Measurements from ENCODE around the gene TLK2.

Gene TLK2

DNA sequence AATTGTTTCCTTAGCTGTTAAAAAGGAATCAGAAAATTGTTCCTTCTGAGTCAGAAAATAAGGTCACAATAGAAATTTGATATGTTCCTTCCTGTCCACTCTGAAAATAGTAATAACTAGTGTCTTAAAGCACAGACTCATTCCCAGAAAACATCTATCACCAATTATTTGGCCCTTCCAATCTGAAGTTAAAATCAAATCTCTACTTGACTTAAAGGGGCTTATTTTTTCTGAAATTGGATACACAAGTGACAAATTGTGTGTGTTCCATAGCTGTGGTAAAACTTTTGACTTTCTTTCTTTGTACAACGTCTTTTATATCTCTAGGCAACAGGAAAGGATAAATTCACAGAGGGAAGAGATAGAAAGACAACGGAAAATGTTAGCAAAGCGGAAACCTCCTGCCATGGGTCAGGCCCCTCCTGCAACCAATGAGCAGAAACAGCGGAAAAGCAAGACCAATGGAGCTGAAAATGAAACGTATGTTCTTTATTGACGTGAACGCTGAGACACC is 94.3 kb downstream of the TLK2 start:
- H3K18ac ChIP-seq (ENCODE audit: low read length): no peak overlapping the region
- H3K9ac ChIP-seq (ENCODE audit: low read length): no peak overlapping the region
- no peak overlapping the region for H3K4me2 ChIP-seq (ENCODE audit: low read length)
- H3K4me3 ChIP-seq (ENCODE audit: low read depth, low read length): no peak overlapping the region
- H4K8ac ChIP-seq (ENCODE audit: low read depth, low read length): no peak overlapping the region
- no peak overlapping the region for H3K27ac ChIP-seq (ENCODE audit: low read depth, low read length)
- no peaks in the 10 kb centered on the region for H3K4me1 ChIP-seq (ENCODE audit: control insufficient read depth in 1 of 2, insufficient read depth in 2 of 2, low read length in 2 of 2)
- H3K23ac ChIP-seq (ENCODE audit: low read length): no peak overlapping the region
- no peak overlapping the region for H4K12ac ChIP-seq (ENCODE audit: low read depth, low read length)
- H3K36me3 ChIP-seq (ENCODE audit: control insufficient read depth in 1 of 2, insufficient read depth in 2 of 2, low read length in 2 of 2): peaks cover 9 to 11% of the 10 kb centered on the region in 2 experiments
- no peak overlapping the region for H3K14ac ChIP-seq (ENCODE audit: low read length)
- no peaks in the 10 kb centered on the region for H3K9me3 ChIP-seq (ENCODE audit: insufficient read depth, low read depth, low read length)
- no peaks in the 10 kb centered on the region for H3K79me1 ChIP-seq (ENCODE audit: low read length)
- no peaks in the 10 kb centered on the region for H3K27me3 ChIP-seq (ENCODE audit: insufficient read depth, low read length)
- no peaks in the 10 kb centered on the region for H3K79me2 ChIP-seq (ENCODE audit: control insufficient read depth, insufficient read depth, low read length, poor library complexity)
- no peak overlapping the region for H3K4ac ChIP-seq (ENCODE audit: low read depth, low read length)
- no CpG with 5 or more reads among the region's 7 CpGs for WGBS (ENCODE audit: extremely low coverage, insufficient coverage, insufficient read length)
- no peak overlapping the region for H2AK5ac ChIP-seq (ENCODE audit: low read length)
- H2BK12ac ChIP-seq (ENCODE audit: low read length): no peak overlapping the region
- H4K91ac ChIP-seq (ENCODE audit: low read depth, low read length): no peak overlapping the region
- no peak overlapping the region for H2AFZ ChIP-seq (ENCODE audit: insufficient read depth, low read length, poor library complexity)
- no peak overlapping the region for H2BK120ac ChIP-seq (ENCODE audit: insufficient read depth, low read length, poor library complexity)
- no peak overlapping the region for H2BK5ac ChIP-seq (ENCODE audit: low read depth, low read length, poor library complexity)
- no peak for DNase-seq

DNA sequence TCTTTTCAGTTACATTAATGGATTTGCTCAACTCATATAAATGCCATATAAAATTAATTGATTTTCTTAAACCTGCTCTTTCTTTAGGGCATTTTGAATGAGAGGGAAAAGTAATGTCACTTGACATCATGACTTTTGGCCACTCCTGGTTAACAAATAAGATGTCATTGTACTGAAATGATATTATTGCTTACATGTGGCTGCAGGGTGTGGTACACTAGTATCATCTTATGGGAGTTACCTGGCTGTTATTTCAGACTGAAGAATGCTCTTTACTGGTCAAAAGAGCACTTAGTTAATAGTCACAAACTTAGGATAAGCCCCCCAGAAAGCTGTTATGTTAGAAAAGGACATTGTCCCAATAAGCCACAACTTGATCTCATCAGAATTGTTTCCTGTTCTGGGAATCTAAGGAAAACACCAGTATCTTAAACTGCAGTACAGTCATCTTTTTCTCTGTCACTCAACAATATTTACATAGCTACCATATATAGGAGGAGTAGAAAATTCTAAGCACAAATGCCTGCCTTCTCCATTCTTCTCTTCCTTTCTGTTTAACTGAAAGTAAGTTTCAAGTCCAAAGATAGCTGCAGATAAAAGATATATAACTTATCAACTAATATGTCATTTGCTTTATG is 95.0 kb downstream of the TLK2 start:
- H2BK12ac ChIP-seq (ENCODE audit: low read length): no peak overlapping the region
- H3K79me2 ChIP-seq (ENCODE audit: control insufficient read depth, insufficient read depth, low read length, poor library complexity): no peaks in the 10 kb centered on the region
- no peak overlapping the region for H2AFZ ChIP-seq (ENCODE audit: insufficient read depth, low read length, poor library complexity)
- no peak for DNase-seq
- H2AK5ac ChIP-seq (ENCODE audit: low read length): no peak overlapping the region
- no peak overlapping the region for H2BK5ac ChIP-seq (ENCODE audit: low read depth, low read length, poor library complexity)
- H3K23ac ChIP-seq (ENCODE audit: low read length): no peak overlapping the region
- no peaks in the 10 kb centered on the region for H3K27me3 ChIP-seq (ENCODE audit: insufficient read depth, low read length)
- no peak overlapping the region for H3K27ac ChIP-seq (ENCODE audit: low read depth, low read length)
- no peak overlapping the region for H3K18ac ChIP-seq (ENCODE audit: low read length)
- no peaks in the 10 kb centered on the region for H3K4me1 ChIP-seq (ENCODE audit: control insufficient read depth in 1 of 2, insufficient read depth in 2 of 2, low read length in 2 of 2)
- H3K9me3 ChIP-seq (ENCODE audit: insufficient read depth, low read depth, low read length): no peaks in the 10 kb centered on the region
- H2BK120ac ChIP-seq (ENCODE audit: insufficient read depth, low read length, poor library complexity): no peak overlapping the region
- H3K4me3 ChIP-seq (ENCODE audit: low read depth, low read length): no peak overlapping the region
- H3K36me3 ChIP-seq (ENCODE audit: control insufficient read depth in 1 of 2, insufficient read depth in 2 of 2, low read length in 2 of 2): peaks cover 9 to 11% of the 10 kb centered on the region in 2 experiments
- H3K14ac ChIP-seq (ENCODE audit: low read length): no peak overlapping the region
- H3K79me1 ChIP-seq (ENCODE audit: low read length): no peaks in the 10 kb centered on the region
- no peak overlapping the region for H3K4me2 ChIP-seq (ENCODE audit: low read length)
- H4K8ac ChIP-seq (ENCODE audit: low read depth, low read length): no peak overlapping the region
- no peak overlapping the region for H3K4ac ChIP-seq (ENCODE audit: low read depth, low read length)
- no peak overlapping the region for H4K12ac ChIP-seq (ENCODE audit: low read depth, low read length)
- no peak overlapping the region for H3K9ac ChIP-seq (ENCODE audit: low read length)
- no peak overlapping the region for H4K91ac ChIP-seq (ENCODE audit: low read depth, low read length)

DNA sequence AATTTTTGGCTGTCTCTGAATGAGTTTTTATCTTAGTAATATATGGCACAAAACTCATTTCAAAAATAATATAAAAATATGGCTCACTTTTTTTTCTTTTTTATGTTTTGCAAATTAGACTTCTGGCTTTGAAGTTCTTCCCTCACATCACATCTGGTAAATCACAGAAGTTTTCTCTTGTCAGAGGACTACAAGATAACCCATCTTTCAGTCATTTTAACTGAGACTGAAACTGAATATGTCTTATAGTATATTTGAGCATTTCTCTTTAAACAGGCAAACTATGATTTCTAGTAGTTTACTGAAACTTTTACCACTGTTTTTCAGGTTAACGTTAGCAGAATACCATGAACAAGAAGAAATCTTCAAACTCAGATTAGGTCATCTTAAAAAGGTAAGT is 97.8 kb downstream of the TLK2 start:
- H2AK5ac ChIP-seq (ENCODE audit: low read length): no peak overlapping the region
- no peaks in the 10 kb centered on the region for H3K4me1 ChIP-seq (ENCODE audit: control insufficient read depth in 1 of 2, insufficient read depth in 2 of 2, low read length in 2 of 2)
- H4K8ac ChIP-seq (ENCODE audit: low read depth, low read length): no peak overlapping the region
- no peak overlapping the region for H4K91ac ChIP-seq (ENCODE audit: low read depth, low read length)
- H3K9ac ChIP-seq (ENCODE audit: low read length): no peak overlapping the region
- H2BK12ac ChIP-seq (ENCODE audit: low read length): no peak overlapping the region
- H3K23ac ChIP-seq (ENCODE audit: low read length): no peak overlapping the region
- DNase-seq: no peak
- peaks cover 13 to 14% of the 10 kb centered on the region in 2 experiments for H3K36me3 ChIP-seq (ENCODE audit: control insufficient read depth in 1 of 2, insufficient read depth in 2 of 2, low read length in 2 of 2)
- no peak overlapping the region for H4K12ac ChIP-seq (ENCODE audit: low read depth, low read length)
- no peak overlapping the region for H3K4me2 ChIP-seq (ENCODE audit: low read length)
- no CpG with 5 or more reads among the region's 1 CpG for WGBS (ENCODE audit: extremely low coverage, insufficient coverage, insufficient read length)
- H3K79me1 ChIP-seq (ENCODE audit: low read length): no peaks in the 10 kb centered on the region
- H3K79me2 ChIP-seq (ENCODE audit: control insufficient read depth, insufficient read depth, low read length, poor library complexity): no peaks in the 10 kb centered on the region
- H3K18ac ChIP-seq (ENCODE audit: low read length): no peak overlapping the region
- H3K27ac ChIP-seq (ENCODE audit: low read depth, low read length): no peak overlapping the region
- H3K9me3 ChIP-seq (ENCODE audit: insufficient read depth, low read depth, low read length): no peaks in the 10 kb centered on the region
- no peak overlapping the region for H3K14ac ChIP-seq (ENCODE audit: low read length)
- H2AFZ ChIP-seq (ENCODE audit: insufficient read depth, low read length, poor library complexity): no peak overlapping the region
- H2BK120ac ChIP-seq (ENCODE audit: insufficient read depth, low read length, poor library complexity): no peak overlapping the region
- no peak overlapping the region for H2BK5ac ChIP-seq (ENCODE audit: low read depth, low read length, poor library complexity)
- no peak overlapping the region for H3K4me3 ChIP-seq (ENCODE audit: low read depth, low read length)
- H3K27me3 ChIP-seq (ENCODE audit: insufficient read depth, low read length): no peaks in the 10 kb centered on the region
- no peak overlapping the region for H3K4ac ChIP-seq (ENCODE audit: low read depth, low read length)

DNA sequence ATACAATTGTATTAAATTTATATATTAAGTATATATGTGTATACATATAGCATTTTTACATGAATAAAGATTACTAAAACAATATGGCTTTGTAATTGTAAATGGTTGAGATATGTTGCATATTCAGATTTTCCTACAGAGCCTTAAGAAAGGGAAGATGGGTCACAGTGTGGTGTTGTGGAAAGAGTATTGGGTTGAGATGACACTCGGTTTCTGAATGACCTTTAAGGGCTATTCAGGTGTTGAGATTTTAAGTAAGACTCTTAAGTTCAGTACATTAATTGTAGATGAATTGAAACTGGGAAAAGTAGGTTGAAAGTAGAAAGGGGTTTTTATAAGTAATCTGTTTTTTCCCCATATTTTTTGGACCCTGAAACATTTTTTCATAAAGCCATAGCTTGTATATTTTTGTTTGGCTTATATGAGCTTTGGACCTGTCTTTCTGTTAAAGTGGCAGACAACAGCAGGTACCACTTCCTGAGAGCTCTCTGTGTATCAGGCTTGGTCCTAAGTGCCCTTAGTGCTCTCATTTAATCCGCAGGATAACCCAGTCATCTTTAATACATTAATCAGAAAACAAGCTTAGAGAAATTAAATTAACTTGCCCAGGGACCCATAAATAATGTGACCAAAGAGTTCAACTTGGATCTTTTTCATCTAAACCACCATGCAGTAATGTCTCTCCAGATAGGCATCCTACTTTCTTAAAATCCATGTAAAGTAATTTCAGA is 100.3 kb downstream of the TLK2 start:
- no peak overlapping the region for H2BK120ac ChIP-seq (ENCODE audit: insufficient read depth, low read length, poor library complexity)
- DNase-seq: no peak
- no peak overlapping the region for H3K18ac ChIP-seq (ENCODE audit: low read length)
- no peak overlapping the region for H4K12ac ChIP-seq (ENCODE audit: low read depth, low read length)
- no CpG with 5 or more reads among the region's 2 CpGs for WGBS (ENCODE audit: extremely low coverage, insufficient coverage, insufficient read length)
- H3K27ac ChIP-seq (ENCODE audit: low read depth, low read length): no peak overlapping the region
- no peaks in the 10 kb centered on the region for H3K79me2 ChIP-seq (ENCODE audit: control insufficient read depth, insufficient read depth, low read length, poor library complexity)
- no peak overlapping the region for H2BK5ac ChIP-seq (ENCODE audit: low read depth, low read length, poor library complexity)
- no peaks in the 10 kb centered on the region for H3K9me3 ChIP-seq (ENCODE audit: insufficient read depth, low read depth, low read length)
- no peak overlapping the region for H3K4ac ChIP-seq (ENCODE audit: low read depth, low read length)
- H2BK12ac ChIP-seq (ENCODE audit: low read length): no peak overlapping the region
- no peak overlapping the region for H3K4me3 ChIP-seq (ENCODE audit: low read depth, low read length)
- no peak overlapping the region for H3K23ac ChIP-seq (ENCODE audit: low read length)
- no peaks in the 10 kb centered on the region for H3K4me1 ChIP-seq (ENCODE audit: control insufficient read depth in 1 of 2, insufficient read depth in 2 of 2, low read length in 2 of 2)
- no peak overlapping the region for H2AFZ ChIP-seq (ENCODE audit: insufficient read depth, low read length, poor library complexity)
- no peak overlapping the region for H2AK5ac ChIP-seq (ENCODE audit: low read length)
- H3K9ac ChIP-seq (ENCODE audit: low read length): no peak overlapping the region
- peaks cover 11 to 15% of the 10 kb centered on the region in 2 experiments for H3K36me3 ChIP-seq (ENCODE audit: control insufficient read depth in 1 of 2, insufficient read depth in 2 of 2, low read length in 2 of 2)
- H4K8ac ChIP-seq (ENCODE audit: low read depth, low read length): no peak overlapping the region
- no peaks in the 10 kb centered on the region for H3K79me1 ChIP-seq (ENCODE audit: low read length)
- H4K91ac ChIP-seq (ENCODE audit: low read depth, low read length): no peak overlapping the region
- H3K4me2 ChIP-seq (ENCODE audit: low read length): no peak overlapping the region
- no peak overlapping the region for H3K14ac ChIP-seq (ENCODE audit: low read length)
- H3K27me3 ChIP-seq (ENCODE audit: insufficient read depth, low read length): no peaks in the 10 kb centered on the region

Data from trophoblast cell (in vitro differentiated cells and primary cell).